SK-N-SH (cell line): ENCODE data around the gene NCAM1. TPM values are rescaled to one million over a fixed set of nuclear protein-coding genes. Genes with fewer than 3 reads are reported as not detected.

ENCODE experiments used
- CTCF ChIA-PET: fragments of 300-600, 350-600 bp; formaldehyde crosslinking; extraction: SDS; loops from one replicate; lab custom pipeline; 2021; lab: Yijun Ruan, JAX
- POLR2A ChIA-PET: fragments of 350-600 bp; sonication (Branson Sonifier 250); formaldehyde crosslinking; extraction: SDS; loops from one replicate; lab custom pipeline; 2020; ENCODE audit warnings: antibody characterized with exemption, inconsistent platforms; lab: Yijun Ruan, JAX
- DNase-seq: peaks from one replicate; pipeline ENCODE4 v3.0.0; 2012
- H2AFZ ChIP-seq: fragments of 200-600 bp; sonication (generic); 2 replicates; pipeline ENCODE4 v1.8.1; 2016; ENCODE audit warnings: antibody characterized with exemption, mild to moderate bottlenecking, low read depth
- H3F3A ChIP-seq: fragments of 200-600 bp; sonication (generic); replicated peaks from 2 replicates; pipeline ENCODE3; 2016; ENCODE audit warnings: antibody characterized with exemption, mild to moderate bottlenecking; ENCODE audit not compliant: insufficient read depth
- H3K27ac ChIP-seq, 2 experiments: fragments of 200-500 bp in 1 of 2; fragments of 200-600 bp in 1 of 2; sonication (Bioruptor generic) in 1 of 2; sonication (generic), shearing (Covaris generic) in 1 of 2; 2 replicates each; pipeline versions ENCODE4 v1.5.1 to v1.6.1; 2014 to 2016; ENCODE audit warnings: low read depth in 2 of 2, inconsistent platforms in 1 of 2, low read length in 1 of 2, mild to moderate bottlenecking in 1 of 2, mixed read lengths in 1 of 2
- H3K27me3 ChIP-seq: fragments of 200-600 bp; sonication (generic), shearing (Covaris generic); 2 replicates; pipeline ENCODE4 v1.6.1; 2016; ENCODE audit warnings: mixed run types; ENCODE audit not compliant: insufficient read depth
- H3K36me3 ChIP-seq, 2 experiments: fragments of 200-500 bp in 1 of 2; fragments of 200-600 bp in 1 of 2; sonication (Bioruptor generic) in 1 of 2; sonication (generic) in 1 of 2; replicated peaks in 1 of 2; 2 replicates each; pipeline versions ENCODE3 to v1.5.1; 2014 to 2016; ENCODE audit warnings: low read length in 1 of 2, mild to moderate bottlenecking in 1 of 2; ENCODE audit not compliant: insufficient read depth in 2 of 2, control insufficient read depth in 1 of 2
- H3K4me1 ChIP-seq, 2 experiments: fragments of 200-500 bp in 1 of 2; fragments of 200-600 bp in 1 of 2; sonication (Bioruptor generic) in 1 of 2; sonication (generic), shearing (Covaris generic) in 1 of 2; 2 replicates each; pipeline versions ENCODE4 v1.5.1 to v1.6.1; 2014 to 2016; ENCODE audit warnings: low read depth in 1 of 2, low read length in 1 of 2, mixed run types in 1 of 2; ENCODE audit not compliant: insufficient read depth in 2 of 2, control insufficient read depth in 1 of 2
- H3K4me2 ChIP-seq: fragments of 200-600 bp; sonication (generic), shearing (Covaris generic); 2 replicates; pipeline ENCODE4 v1.6.1; 2017; ENCODE audit warnings: mixed run types
- H3K4me3 ChIP-seq, 2 experiments: fragments of 200-500 bp in 1 of 2; fragments of 200-600 bp in 1 of 2; sonication (Bioruptor generic) in 1 of 2; sonication (generic), shearing (Covaris generic) in 1 of 2; 2 replicates each; pipeline versions ENCODE4 v1.5.1 to v1.8.1; 2014 to 2016; ENCODE audit warnings: low read depth in 2 of 2, inconsistent platforms in 1 of 2, low read length in 1 of 2, mild to moderate bottlenecking in 1 of 2, mixed read lengths in 1 of 2, moderate library complexity in 1 of 2
- H3K79me2 ChIP-seq: fragments of 200-600 bp; sonication (generic); 2 replicates; pipeline ENCODE4 v1.8.1; 2017; ENCODE audit warnings: mild to moderate bottlenecking; ENCODE audit not compliant: insufficient read depth
- H3K9ac ChIP-seq: fragments of 200-600 bp; sonication (generic); 2 replicates; pipeline ENCODE4 v1.6.1; 2017; ENCODE audit warnings: mixed run types
- H3K9me2 ChIP-seq: fragments of 200-600 bp; sonication (generic); 2 replicates; pipeline ENCODE4 v1.6.1; 2017; ENCODE audit warnings: mixed run types
- H3K9me3 ChIP-seq: fragments of 200-600 bp; sonication (generic); 2 replicates; pipeline ENCODE4 v1.6.1; 2017; ENCODE audit warnings: mixed run types, mild to moderate bottlenecking, moderate library complexity
- H4K20me1 ChIP-seq: fragments of 200-600 bp; sonication (generic); 2 replicates; pipeline ENCODE4 v1.6.1; 2017; ENCODE audit warnings: mild to moderate bottlenecking, mixed run types; ENCODE audit not compliant: insufficient read depth
- ELF1 ChIP-seq: IDR thresholded peaks from 2 replicates; pipeline ENCODE4 v1.4.0; 2012
- GATA2 ChIP-seq: sonication (generic); formaldehyde crosslinking; IDR thresholded peaks from 2 replicates; pipeline ENCODE4 v1.5.0; 2020; ENCODE audit warnings: mild to moderate bottlenecking, missing genetic modification reagents
- MXI1 ChIP-seq: IDR thresholded peaks from 2 replicates; pipeline ENCODE4 v1.6.1; 2012; ENCODE audit warnings: mild to moderate bottlenecking, low read depth, low read length, improper control_type of control experiment
- NFIC ChIP-seq: IDR thresholded peaks from 2 replicates; pipeline ENCODE4 v1.4.0; 2012; ENCODE audit warnings: borderline replicate concordance
- NRF1 ChIP-seq: IDR thresholded peaks from 2 replicates; pipeline ENCODE4 v1.6.1; 2012; ENCODE audit warnings: low read depth, mild to moderate bottlenecking, low read length
- POLR2AphosphoS5 ChIP-seq: IDR thresholded peaks from 2 replicates; pipeline ENCODE4 v1.6.1; 2012; ENCODE audit warnings: low read depth, low read length
- SMC3 ChIP-seq: IDR thresholded peaks from 2 replicates; pipeline ENCODE4 v1.6.1; 2012; ENCODE audit warnings: low read depth, low read length, improper control_type of control experiment
- TAF1 ChIP-seq: IDR thresholded peaks from 2 replicates; pipeline ENCODE4 v1.6.1; 2012; ENCODE audit warnings: low read depth, mild to moderate bottlenecking, low read length, moderate library complexity, borderline replicate concordance
- USF2 ChIP-seq: fragments of 150-350 bp; IDR thresholded peaks from 2 replicates; pipeline ENCODE4 v1.6.1; 2017; ENCODE audit warnings: antibody characterized with exemption, low read length, low read depth, borderline replicate concordance
- ZBTB33 ChIP-seq: IDR thresholded peaks from 2 replicates; pipeline ENCODE4 v1.4.0; 2012; ENCODE audit warnings: low read depth, borderline replicate concordance
- WGBS: methylation state at CpG from one replicate; pipeline ENCODE4 v1.1.6; 2017; ENCODE audit warnings: low lambda C conversion rate; 5-methylcytosine and 5-hydroxymethylcytosine counted together
- polyA plus RNA-seq, 3 experiments: library from polyadenylated mRNA; depleted of rRNA; stranded (reverse); fragments of >200 nt; gene quantifications; 2 replicates each; pipeline ENCODE4 v1.2.3, GENCODE V29; 2012
- TF ChIP-seq, protein P1 (sequence below): fragments of 150-350 bp; IDR thresholded peaks from 2 replicates; pipeline ENCODE4 v1.6.1; 2016; ENCODE audit warnings: mild to moderate bottlenecking, low read depth, low read length

Gene NCAM1
- polyA plus RNA-seq, 1 of the 3 experiments (the other 2 are of a cell fraction): 19.4 TPM

GRCh38 chr11:113166280-113166679 is 205.1 kb downstream of the NCAM1 start:
- 69% methylated on average over 3 of the region's 3 CpGs for WGBS
- ChIA-PET CTCF (interaction anchor here (1.2 to 2.8 kb wide), 5 partner anchors 25 to 578 kb away, joined by 3 to 12 read pairs (median 4); no protein-coding TSS in a partner anchor), POLR2A (no interaction called here)

GRCh38 chr11:113167599-113167998 is 206.4 kb downstream of the NCAM1 start:
- Histone ChIP-seq H3F3A (no peaks in the 10 kb centered on the region), H3K79me2 (no peaks in the 10 kb centered on the region), H3K27ac (peak overlapping the region in 1 of 2 experiments; percentile 89; a peak in 2 of 4 replicates), H3K4me3 (no peak overlapping the region), H3K9me2 (no peaks in the 10 kb centered on the region), H3K36me3 (no peaks in the 10 kb centered on the region), H3K4me1 (peaks cover 0 to 36% of the 10 kb centered on the region in 2 experiments; a peak in 2 of 4 replicates), H4K20me1 (no peaks in the 10 kb centered on the region), H3K9ac (no peak overlapping the region), H3K27me3 (no peaks in the 10 kb centered on the region), H3K9me3 (no peaks in the 10 kb centered on the region), H3K4me2 (no peak overlapping the region), H2AFZ (no peak overlapping the region)
- no peak for DNase-seq
- no peak for TF ChIP-seq SMC3
- TF ChIP-seq NFIC: peak; percentile 34; the same call in 1 of the 2 replicates
- ChIA-PET POLR2A (interaction anchor here (1.1 to 1.5 kb wide), 2 partner anchors 11 to 33 kb away, joined by 3 to 9 read pairs; no protein-coding TSS in a partner anchor), CTCF (interaction anchor here (1.2 to 2.8 kb wide), 5 partner anchors 27 to 122 kb away, joined by 3 to 12 read pairs (median 7); no protein-coding TSS in a partner anchor)
- WGBS: 75% methylated on average over 5 of the region's 6 CpGs

More at GRCh38 chr11:113166280-113166679, 205.1 kb downstream of the NCAM1 start:
- no peak for DNase-seq
- Histone ChIP-seq H2AFZ (no peak overlapping the region), H3K4me2 (no peak overlapping the region), H3K36me3 (no peaks in the 10 kb centered on the region), H3K9ac (no peak overlapping the region), H3K4me3 (no peak overlapping the region), H3K4me1 (peaks cover 0 to 41% of the 10 kb centered on the region in 2 experiments; a peak in 2 of 4 replicates), H3F3A (no peaks in the 10 kb centered on the region), H4K20me1 (no peaks in the 10 kb centered on the region), H3K9me3 (no peaks in the 10 kb centered on the region), H3K79me2 (no peaks in the 10 kb centered on the region), H3K27ac (no peak overlapping the region), H3K9me2 (no peaks in the 10 kb centered on the region), H3K27me3 (no peaks in the 10 kb centered on the region)
- TF ChIP-seq TAF1 (no peak), ZBTB33 (no peak), NRF1 (no peak)

DNA sequence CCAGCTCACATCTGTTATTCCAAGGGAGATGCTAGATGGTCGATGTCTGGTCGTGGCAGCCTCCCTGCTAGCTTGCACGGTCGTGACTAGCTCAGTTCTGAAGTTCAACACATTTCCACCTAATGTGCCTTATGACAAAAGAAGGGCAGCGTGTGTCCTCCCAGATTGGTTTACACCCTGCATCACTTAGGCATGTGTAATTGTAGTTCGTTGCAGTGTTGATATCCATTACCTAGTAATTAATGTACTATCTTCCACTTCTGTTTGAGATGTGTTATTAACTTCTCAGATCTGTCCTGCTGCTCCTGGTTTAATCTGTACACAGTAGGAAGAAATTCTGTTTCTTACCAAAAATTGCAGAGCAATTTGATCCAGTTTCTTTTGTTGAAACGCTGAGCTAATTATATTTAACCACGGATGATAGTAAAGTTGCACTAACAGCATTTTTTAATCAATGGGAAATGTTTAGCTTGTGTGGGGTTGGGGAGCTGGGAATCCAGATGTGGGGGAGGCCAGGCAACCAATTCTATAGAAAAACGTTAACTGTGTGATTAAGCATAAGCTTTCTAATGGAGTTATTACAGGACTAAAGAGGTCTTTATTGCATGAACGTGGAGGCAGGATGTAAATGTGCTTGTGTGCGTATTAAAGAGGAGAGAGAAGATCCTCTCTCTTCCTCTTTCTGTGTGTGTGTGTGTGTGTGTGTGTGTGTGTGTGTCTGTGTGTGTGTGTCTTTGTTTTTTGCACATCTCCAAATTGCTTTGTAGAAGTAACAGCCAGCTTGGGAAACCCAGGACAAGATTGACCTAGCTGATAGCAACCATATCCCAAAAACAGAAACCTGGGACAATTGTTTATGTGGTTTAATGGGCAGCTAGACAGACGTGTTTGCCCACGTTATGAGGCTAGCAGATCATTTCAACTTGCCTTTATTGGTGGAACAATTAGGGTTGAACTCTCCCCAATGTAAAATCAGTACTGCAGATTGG is 207.4 kb downstream of the NCAM1 start:
- H3K4me1 ChIP-seq: peaks cover 0 to 39% of the 10 kb centered on the region in 2 experiments; a peak in 2 of 4 replicates
- 54% methylated on average over 13 of the region's 13 CpGs for WGBS
- H3K27me3 ChIP-seq: no peaks in the 10 kb centered on the region
- H3K4me2 ChIP-seq: no peak overlapping the region
- H3K4me3 ChIP-seq: no peak overlapping the region
- H3F3A ChIP-seq: no peaks in the 10 kb centered on the region
- no peaks in the 10 kb centered on the region for H4K20me1 ChIP-seq
- CTCF ChIA-PET: interaction anchor here (1.0 to 2.8 kb wide), 5 partner anchors 23 to 209 kb away, joined by 3 to 12 read pairs (median 4); no protein-coding TSS in a partner anchor
- H3K27ac ChIP-seq: peak overlapping the region in 1 of 2 experiments; percentile 89; a peak in 2 of 4 replicates
- TF ChIP-seq MXI1 (0 out of 2 replicates have a peak, but pooled peaks have one; percentile 8), USF2 (no peak), POLR2AphosphoS5 (no peak), ELF1 (no peak), GATA2 (CRISPR knock-in tag) (peak; percentile 64)
- TF ChIP-seq, protein P1, sequence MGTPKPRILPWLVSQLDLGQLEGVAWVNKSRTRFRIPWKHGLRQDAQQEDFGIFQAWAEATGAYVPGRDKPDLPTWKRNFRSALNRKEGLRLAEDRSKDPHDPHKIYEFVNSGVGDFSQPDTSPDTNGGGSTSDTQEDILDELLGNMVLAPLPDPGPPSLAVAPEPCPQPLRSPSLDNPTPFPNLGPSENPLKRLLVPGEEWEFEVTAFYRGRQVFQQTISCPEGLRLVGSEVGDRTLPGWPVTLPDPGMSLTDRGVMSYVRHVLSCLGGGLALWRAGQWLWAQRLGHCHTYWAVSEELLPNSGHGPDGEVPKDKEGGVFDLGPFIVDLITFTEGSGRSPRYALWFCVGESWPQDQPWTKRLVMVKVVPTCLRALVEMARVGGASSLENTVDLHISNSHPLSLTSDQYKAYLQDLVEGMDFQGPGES: no peak
- H3K9me2 ChIP-seq: no peaks in the 10 kb centered on the region
- no peaks in the 10 kb centered on the region for H3K36me3 ChIP-seq
- POLR2A ChIA-PET: interaction anchor here (1.0 to 1.5 kb wide), 3 partner anchors 10 to 42 kb away, joined by 3 to 9 read pairs (median 3); no protein-coding TSS in a partner anchor
- DNase-seq: no peak
- H3K9ac ChIP-seq: no peak overlapping the region
- no peaks in the 10 kb centered on the region for H3K9me3 ChIP-seq
- H2AFZ ChIP-seq: no peak overlapping the region
- H3K79me2 ChIP-seq: no peaks in the 10 kb centered on the region
